Fibroblast of lung (primary cell): ENCODE data around the gene MIS18BP1. TPM values are rescaled to one million over a fixed set of nuclear protein-coding genes. Genes with fewer than 3 reads are reported as not detected.

Experiments
- DNase-seq, 2 donors: peaks; one replicate each; pipeline versions ENCODE4 v3.0.0 to v3.0.0-alpha.2; 2010; ENCODE audit warnings: low read depth in 2 of 2
- H2AFZ ChIP-seq: 2 replicates; pipeline ENCODE4 v1.5.1; 2012; ENCODE audit warnings: low read length, control low read depth, inconsistent platforms
- H3K27ac ChIP-seq: 2 replicates; pipeline ENCODE4 v1.5.1; 2011; ENCODE audit warnings: low read length, control low read depth; ENCODE audit not compliant: insufficient read depth
- H3K27me3 ChIP-seq: 2 replicates; pipeline ENCODE4 v1.5.1; 2011; ENCODE audit warnings: mild to moderate bottlenecking, low read length; ENCODE audit not compliant: control insufficient read depth, insufficient read depth
- H3K36me3 ChIP-seq: 2 replicates; pipeline ENCODE4 v1.5.1; 2011; ENCODE audit warnings: low read length; ENCODE audit not compliant: control insufficient read depth, insufficient read depth
- H3K4me1 ChIP-seq: 2 replicates; pipeline ENCODE4 v1.5.1; 2011; ENCODE audit warnings: low read length; ENCODE audit not compliant: control insufficient read depth, insufficient read depth; ENCODE audit errors: extremely low read depth
- H3K4me2 ChIP-seq: 2 replicates; pipeline ENCODE4 v1.5.1; 2011; ENCODE audit warnings: low read length, control low read depth; ENCODE audit not compliant: insufficient read depth; ENCODE audit errors: extremely low read depth
- H3K4me3 ChIP-seq, 4 experiments: fragments of 200-600 bp in 1 of 4; sonication (generic) in 1 of 4; replicated peaks in 1 of 4; 2 replicates each; pipeline ENCODE4 v1.5.1; 2011 to 2016; ENCODE audit warnings: low read length in 4 of 4, low read depth in 3 of 4, mild to moderate bottlenecking in 3 of 4, control low read depth in 2 of 4, inconsistent platforms in 1 of 4, mixed read lengths in 1 of 4; ENCODE audit not compliant: insufficient read depth in 1 of 4; ENCODE audit errors: control extremely low read depth in 1 of 4
- H3K79me2 ChIP-seq: 2 replicates; pipeline ENCODE4 v1.5.1; 2012; ENCODE audit warnings: mild to moderate bottlenecking, low read length, inconsistent platforms; ENCODE audit not compliant: control insufficient read depth, insufficient read depth
- H3K9ac ChIP-seq: 2 replicates; pipeline ENCODE4 v1.5.1; 2011; ENCODE audit warnings: mild to moderate bottlenecking, low read length, control low read depth; ENCODE audit not compliant: insufficient read depth
- H3K9me3 ChIP-seq: 2 replicates; pipeline ENCODE4 v1.5.1; 2012; ENCODE audit warnings: low read depth, low read length; ENCODE audit not compliant: control insufficient read depth, insufficient read depth
- H4K20me1 ChIP-seq: 2 replicates; pipeline ENCODE4 v1.5.1; 2011; ENCODE audit warnings: low read length; ENCODE audit not compliant: control insufficient read depth, insufficient read depth; ENCODE audit errors: extremely low read depth
- CTCF ChIP-seq, 2 donors: IDR thresholded peaks in 1 of 2; conservative IDR thresholded peaks in 1 of 2; 1 replicate in 1 of 2; 2 replicates in 1 of 2; pipeline ENCODE4 v1.5.1; 2011 to 2012; ENCODE audit warnings: low read length in 2 of 2, control low read depth in 1 of 2, inconsistent platforms in 1 of 2, low read depth in 1 of 2, mild to moderate bottlenecking in 1 of 2
- EZH2 ChIP-seq: IDR thresholded peaks from 2 replicates; pipeline ENCODE4 v1.5.1; 2012; ENCODE audit warnings: low read length, control low read depth, mild to moderate bottlenecking; ENCODE audit errors: missing control alignments
- polyA plus RNA-seq, 2 donors: library from polyadenylated mRNA; depleted of rRNA in 1 of 2; stranded (reverse) in 1 of 2; unstranded in 1 of 2; fragments of >200 nt; gene quantifications; 2 replicates each; pipeline ENCODE4 v1.2.1, GENCODE V29; 2011 to 2012; ENCODE audit warnings: missing spikeins in 1 of 2
- total RNA-seq: library from RNA; depleted of rRNA; stranded (reverse); fragments of >200 nt; gene quantifications from 2 replicates; pipeline ENCODE4 v1.2.1, GENCODE V29; 2014

The MIS18BP1 gene
- total and polyA plus RNA-seq, 2 donors (not counting 1 experiment from before 2014, with no cell fraction given): 13.3 to 26.4 TPM

GRCh38 chr14:45252366-45253069 is 484 bp downstream of the MIS18BP1 start:
- H3K36me3 ChIP-seq: no peaks in the 10 kb centered on the region
- peak overlapping the region; percentile 75 for H2AFZ ChIP-seq
- TF ChIP-seq EZH2 (no peak), CTCF (conservative IDR thresholded peaks at IDR 0.05 in 1 of 2, IDR thresholded peaks at IDR 0.05 in 1 of 2; ENCODE audit: low read depth in 1 of 2, low read length in 2 of 2) (no peak)
- no peaks in the 10 kb centered on the region for H3K27me3 ChIP-seq
- H3K4me1 ChIP-seq: no peaks in the 10 kb centered on the region
- H3K4me3 ChIP-seq: peak overlapping the region; percentile 71 to 90 (median 76)
- no peaks in the 10 kb centered on the region for H3K9me3 ChIP-seq
- peak overlapping the region; percentile 87 for H3K9ac ChIP-seq
- H3K79me2 ChIP-seq: peaks cover 52% of the 10 kb centered on the region
- H3K4me2 ChIP-seq: peak overlapping the region; percentile 78
- H4K20me1 ChIP-seq: no peaks in the 10 kb centered on the region
- peak in 1 of 2 donors; percentile 21 for DNase-seq
- H3K27ac ChIP-seq: peak overlapping the region; percentile 96

- no peak overlapping the region for H3K27ac ChIP-seq
- no peaks in the 10 kb centered on the region for H4K20me1 ChIP-seq
- no peaks in the 10 kb centered on the region for H3K27me3 ChIP-seq
- H3K4me2 ChIP-seq: peak overlapping the region; percentile 78
- no peaks in the 10 kb centered on the region for H3K36me3 ChIP-seq
- no peak for TF ChIP-seq EZH2
- no peak for TF ChIP-seq CTCF (conservative IDR thresholded peaks at IDR 0.05 in 1 of 2, IDR thresholded peaks at IDR 0.05 in 1 of 2; ENCODE audit: low read depth in 1 of 2, low read length in 2 of 2)
- peak overlapping the region; percentile 4 for H3K9ac ChIP-seq
- no peak overlapping the region for H2AFZ ChIP-seq
- no peaks in the 10 kb centered on the region for H3K9me3 ChIP-seq
- peak overlapping the region; percentile 71 to 90 (median 76) for H3K4me3 ChIP-seq
- peak; percentile 13 to 29 for DNase-seq
- no peaks in the 10 kb centered on the region for H3K4me1 ChIP-seq
- peaks cover 58% of the 10 kb centered on the region for H3K79me2 ChIP-seq
These were observed 1.1 kb downstream of the MIS18BP1 start for GRCh38 chr14:45251912-45252311.

- TF ChIP-seq CTCF (conservative IDR thresholded peaks at IDR 0.05 in 1 of 2, IDR thresholded peaks at IDR 0.05 in 1 of 2; ENCODE audit: low read depth in 1 of 2, low read length in 2 of 2): no peak
- no peak for TF ChIP-seq EZH2
- no peak overlapping the region for H3K9ac ChIP-seq
- peak overlapping the region; percentile 6 for H2AFZ ChIP-seq
- no peaks in the 10 kb centered on the region for H3K9me3 ChIP-seq
- H3K36me3 ChIP-seq: no peaks in the 10 kb centered on the region
- no peaks in the 10 kb centered on the region for H4K20me1 ChIP-seq
- H3K27me3 ChIP-seq: no peaks in the 10 kb centered on the region
- H3K4me1 ChIP-seq: no peaks in the 10 kb centered on the region
- H3K4me3 ChIP-seq: peak overlapping the region; percentile 18 to 54 (median 45)
- H3K4me2 ChIP-seq: peak overlapping the region; percentile 81
- H3K79me2 ChIP-seq: peaks cover 76% of the 10 kb centered on the region
- peak; percentile 87 to 97 for DNase-seq
- H3K27ac ChIP-seq: peak overlapping the region; percentile 36
These were observed 3.0 kb downstream of the MIS18BP1 start for GRCh38 chr14:45249856-45250575.
